ENCODE measurements around the gene PRKCB.

DNA sequence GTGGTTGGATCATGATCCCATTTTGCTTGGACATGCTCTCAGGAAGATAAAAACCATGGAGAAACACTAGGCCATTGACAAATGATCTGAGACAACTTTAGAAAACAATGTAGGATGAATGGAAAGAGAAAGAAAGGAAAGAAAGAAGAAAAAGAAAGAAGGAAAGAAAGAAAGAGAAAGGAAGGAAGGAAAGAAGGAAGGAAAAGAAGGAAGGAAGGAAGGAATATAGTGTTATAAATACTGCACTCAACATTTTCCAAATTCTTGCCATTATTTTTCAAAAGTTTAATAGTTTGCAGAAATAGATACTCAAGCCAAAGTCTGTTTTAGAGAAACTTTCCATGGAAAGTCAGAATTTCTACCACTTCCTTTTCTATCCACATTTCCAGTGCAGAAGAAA lies 381.2 kb downstream of the PRKCB start:
- no peak for TF ChIP-seq POLR2A (IDR thresholded peaks at IDR 0.05)
- TF ChIP-seq, protein P1, sequence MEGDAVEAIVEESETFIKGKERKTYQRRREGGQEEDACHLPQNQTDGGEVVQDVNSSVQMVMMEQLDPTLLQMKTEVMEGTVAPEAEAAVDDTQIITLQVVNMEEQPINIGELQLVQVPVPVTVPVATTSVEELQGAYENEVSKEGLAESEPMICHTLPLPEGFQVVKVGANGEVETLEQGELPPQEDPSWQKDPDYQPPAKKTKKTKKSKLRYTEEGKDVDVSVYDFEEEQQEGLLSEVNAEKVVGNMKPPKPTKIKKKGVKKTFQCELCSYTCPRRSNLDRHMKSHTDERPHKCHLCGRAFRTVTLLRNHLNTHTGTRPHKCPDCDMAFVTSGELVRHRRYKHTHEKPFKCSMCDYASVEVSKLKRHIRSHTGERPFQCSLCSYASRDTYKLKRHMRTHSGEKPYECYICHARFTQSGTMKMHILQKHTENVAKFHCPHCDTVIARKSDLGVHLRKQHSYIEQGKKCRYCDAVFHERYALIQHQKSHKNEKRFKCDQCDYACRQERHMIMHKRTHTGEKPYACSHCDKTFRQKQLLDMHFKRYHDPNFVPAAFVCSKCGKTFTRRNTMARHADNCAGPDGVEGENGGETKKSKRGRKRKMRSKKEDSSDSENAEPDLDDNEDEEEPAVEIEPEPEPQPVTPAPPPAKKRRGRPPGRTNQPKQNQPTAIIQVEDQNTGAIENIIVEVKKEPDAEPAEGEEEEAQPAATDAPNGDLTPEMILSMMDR (IDR thresholded peaks at IDR 0.05): no peak

All from ovary (tissue), 3 donors.